ENCODE data around the gene PLN.

The PLN gene

DNA sequence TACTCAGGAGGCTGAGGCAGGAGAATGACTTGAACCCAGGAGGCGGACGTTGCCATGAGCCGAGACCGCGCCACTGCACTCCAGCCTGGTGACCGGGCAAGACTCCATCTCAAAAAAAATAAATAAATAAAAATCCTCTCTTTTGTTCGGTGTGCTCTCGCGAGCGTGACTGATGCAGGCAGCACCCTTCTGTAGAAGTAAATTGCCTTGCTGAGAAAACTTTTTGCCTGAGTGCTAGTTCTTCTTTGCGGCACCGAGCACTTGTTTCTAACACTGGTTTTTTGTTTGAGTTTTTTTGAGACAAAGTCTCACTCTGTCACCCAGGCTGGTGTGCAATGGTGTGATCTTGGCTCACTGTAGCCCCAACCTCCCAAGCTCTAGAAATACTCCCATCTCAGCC lies 30.5 kb downstream of the PLN start:
- DNase-seq (ENCODE audit: low read depth in 1 of 2, low spot score in 1 of 2) = no peak

DNA sequence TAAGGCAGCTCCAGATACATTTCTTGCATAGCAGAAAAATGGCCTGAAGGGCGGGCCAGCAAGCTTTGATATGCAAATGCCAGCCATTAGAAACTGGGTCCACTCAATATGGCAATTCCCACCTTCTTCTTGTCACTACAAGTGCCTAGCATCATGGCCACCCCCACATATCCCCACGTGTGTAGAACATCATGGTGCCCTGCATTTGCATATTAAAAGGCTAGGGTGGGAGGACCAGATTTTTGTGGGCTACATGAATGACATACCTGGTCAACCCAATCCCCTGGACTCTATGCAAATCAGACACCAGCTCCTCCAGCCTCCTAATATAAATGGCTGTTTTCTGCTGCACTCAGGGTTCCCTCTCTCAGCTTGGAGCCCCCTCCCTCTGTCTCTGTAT lies 31.7 kb downstream of the PLN start:
- DNase-seq (ENCODE audit: low read depth in 1 of 2, low spot score in 1 of 2) = no peak

DNA sequence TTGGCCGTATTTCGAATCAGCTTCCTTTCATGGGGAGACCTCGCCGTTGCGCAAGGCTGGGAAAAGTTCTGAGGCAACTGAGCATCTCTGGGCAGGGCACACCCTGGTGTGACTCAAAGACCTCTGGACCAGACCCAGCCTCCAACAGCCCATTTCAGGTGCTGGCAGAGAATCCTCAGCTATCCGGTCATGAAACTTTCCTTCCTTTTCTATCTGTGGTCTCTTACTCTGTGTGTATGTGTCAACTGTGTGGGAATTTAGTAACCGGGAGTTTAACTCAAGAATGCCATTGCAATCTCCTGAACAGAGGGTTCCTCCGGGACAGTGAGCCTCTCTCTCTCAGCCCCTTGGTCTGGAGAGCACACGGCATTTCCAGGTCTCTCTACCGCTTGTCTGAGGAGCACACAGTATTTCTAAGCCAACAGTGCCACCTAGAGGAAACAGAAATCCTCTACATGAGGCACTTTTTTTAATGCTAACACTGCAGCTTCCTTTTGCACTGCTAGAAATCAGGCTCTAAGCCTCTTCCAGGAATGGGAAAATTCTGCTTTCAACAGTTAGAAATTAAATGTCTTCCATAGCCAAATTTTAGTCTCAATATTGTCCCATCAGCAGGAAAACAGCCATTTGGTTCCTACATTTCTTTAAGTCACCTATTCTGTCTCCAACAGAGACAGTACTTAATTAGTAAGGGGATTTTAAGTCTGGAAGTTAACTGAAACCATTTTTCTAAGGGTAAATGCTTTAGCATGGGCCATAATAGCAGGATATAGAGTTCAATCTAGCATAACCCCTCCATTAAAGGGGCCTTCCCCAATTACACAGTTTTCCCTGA lies 32.7 kb downstream of the PLN start:
- no peak for DNase-seq (ENCODE audit: low read depth in 1 of 2, low spot score in 1 of 2)

DNA sequence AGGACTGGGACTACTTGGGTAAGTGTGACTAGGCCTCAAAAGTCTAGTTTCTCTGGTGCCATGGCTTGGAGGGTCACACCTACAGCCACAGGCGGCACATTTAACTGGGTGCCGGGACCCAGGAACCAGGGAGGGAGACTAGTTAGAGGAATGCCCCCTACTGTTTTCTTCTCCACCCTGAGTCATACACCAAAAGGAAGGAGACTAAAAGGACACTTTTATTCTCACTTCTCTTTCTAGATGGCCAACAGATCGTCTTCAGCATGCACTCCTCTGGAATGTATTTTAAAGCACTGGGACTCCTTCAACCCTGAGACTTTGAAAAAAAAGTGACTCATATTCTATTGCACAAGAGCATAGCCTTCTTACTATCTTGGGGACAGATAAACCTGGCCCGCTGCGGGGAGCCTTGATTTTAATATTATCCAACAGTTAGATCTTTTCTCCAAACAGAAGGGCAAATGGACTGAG lies 33.4 kb downstream of the PLN start:
- DNase-seq (ENCODE audit: low read depth in 1 of 2, low spot score in 1 of 2) = no peak

DNA sequence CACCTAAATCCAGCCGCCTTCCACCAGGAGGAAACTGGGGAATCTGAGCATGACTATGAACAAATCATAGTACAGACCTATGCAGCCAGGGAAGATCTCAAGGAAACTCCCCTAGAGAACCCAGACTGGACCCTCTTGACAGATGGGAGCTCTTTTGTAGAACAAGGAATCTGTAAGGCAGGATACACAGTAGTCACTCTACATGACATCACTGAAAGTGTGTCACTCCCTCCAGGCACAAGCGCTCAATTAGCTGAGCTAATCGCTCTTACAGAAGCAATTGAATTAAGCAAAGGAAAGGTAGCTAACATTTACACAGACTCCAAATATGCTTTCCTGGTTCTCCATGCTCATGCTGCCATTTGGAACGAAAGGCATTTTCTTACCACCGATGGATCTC lies 36.8 kb downstream of the PLN start:
- no peak for DNase-seq (ENCODE audit: low read depth in 1 of 2, low spot score in 1 of 2)

DNA sequence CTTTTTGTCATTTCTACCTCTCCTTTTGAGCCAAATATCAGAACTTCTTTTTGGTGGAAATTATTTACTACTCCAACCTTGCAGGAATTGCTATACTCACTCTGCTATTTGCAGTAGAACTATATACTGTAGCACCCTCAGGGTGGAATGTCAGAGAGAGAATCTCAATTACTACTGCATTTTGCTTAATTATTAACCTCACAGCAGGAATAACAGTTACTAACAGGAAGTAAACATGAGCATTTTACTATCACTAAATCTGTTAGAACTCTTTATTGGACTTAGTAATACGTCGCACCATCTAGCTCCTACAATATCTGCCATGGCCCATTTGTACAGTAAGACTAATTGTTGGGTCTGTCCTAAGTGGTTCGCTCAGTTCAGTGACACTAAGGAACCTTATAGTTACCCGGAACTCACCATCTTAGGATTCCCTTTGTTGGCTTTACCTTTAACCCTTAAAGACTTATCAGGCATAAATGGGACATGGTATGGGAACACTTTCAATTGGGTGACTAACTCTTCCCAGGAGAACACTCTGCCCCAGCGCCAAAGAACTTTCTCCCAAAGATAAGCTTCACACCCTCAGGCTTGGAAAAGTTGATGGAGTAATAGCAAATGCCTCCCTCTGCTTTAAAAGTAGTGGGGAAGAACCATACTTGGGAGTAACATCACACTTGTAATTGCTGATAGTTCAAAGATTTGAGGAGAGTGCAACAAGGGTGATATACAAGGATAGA lies 38.8 kb downstream of the PLN start:
- no peak for DNase-seq (ENCODE audit: low read depth in 1 of 2, low spot score in 1 of 2)

DNA sequence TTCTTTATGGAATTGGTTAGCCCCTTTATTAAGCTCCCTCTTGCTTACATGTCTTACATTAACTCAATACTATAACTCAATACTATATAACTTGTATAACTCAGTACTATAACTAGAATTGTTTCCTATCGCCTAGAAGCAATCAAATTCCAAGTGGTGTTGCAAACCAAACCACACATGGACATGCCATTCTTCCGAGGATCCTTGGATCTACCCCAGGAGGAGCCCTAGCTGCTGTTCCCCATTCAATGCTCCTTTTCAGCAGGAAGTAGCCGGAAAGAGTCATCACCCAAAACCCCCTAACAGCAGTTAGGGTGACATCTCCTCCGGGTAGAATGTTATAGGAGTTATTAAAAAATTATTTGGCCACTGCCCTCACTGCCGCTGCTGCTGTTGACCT lies 40.5 kb downstream of the PLN start:
- DNase-seq (ENCODE audit: low read depth in 1 of 2, low spot score in 1 of 2) = no peak

DNA sequence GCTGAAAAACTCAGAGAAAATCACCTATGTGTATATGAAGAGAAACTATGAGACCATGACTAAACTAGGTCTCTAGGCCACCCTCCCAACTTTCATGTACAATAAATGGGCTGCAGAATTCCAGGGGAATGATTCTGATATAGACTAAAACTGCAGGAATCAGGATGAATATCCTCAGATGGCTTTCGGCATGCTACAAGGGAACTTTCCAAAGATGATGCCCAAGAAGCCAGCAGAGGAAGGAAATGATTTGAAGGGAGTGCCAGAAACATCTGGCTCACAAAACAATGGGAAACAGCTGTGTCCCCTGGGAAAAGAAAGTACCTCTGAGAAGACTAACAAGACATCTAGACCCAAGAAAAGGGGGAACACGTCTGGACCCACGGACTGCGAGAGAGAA lies 41.1 kb downstream of the PLN start:
- DNase-seq (ENCODE audit: low read depth in 1 of 2, low spot score in 1 of 2) = no peak

DNA sequence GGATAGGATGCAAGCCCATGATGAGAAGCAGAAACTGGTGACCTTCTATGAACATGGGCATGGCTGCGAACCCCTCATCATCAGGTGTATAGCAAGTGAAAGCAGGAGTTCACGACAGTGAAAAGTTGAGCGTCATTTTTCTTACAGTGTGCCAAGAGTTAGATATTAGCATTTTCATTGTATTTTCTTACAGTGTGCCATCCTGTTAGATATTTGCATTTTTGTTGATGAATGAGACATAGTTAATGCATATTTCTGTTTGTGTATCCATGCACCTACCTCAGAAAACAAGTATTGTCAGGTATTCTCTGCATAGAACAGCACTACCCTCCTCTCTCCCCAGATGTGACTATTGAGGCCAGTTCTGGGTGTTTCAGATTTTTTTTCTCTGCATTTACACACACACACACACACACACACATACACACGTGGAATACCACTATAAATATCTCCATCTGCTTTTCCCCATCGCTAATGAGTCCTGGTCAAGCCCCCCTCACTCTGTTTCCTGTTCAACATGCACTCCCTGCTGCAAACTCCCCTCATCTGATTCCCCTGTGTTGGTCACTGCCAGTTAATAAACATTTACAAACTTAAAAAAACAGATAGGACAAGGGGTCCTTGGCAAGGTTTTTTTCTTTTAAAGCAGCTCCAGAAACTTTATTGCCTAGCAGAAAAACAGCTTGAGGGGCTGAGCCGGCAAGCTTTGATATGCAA lies 41.7 kb downstream of the PLN start:
- no peak for DNase-seq (ENCODE audit: low read depth in 1 of 2, low spot score in 1 of 2)

DNA sequence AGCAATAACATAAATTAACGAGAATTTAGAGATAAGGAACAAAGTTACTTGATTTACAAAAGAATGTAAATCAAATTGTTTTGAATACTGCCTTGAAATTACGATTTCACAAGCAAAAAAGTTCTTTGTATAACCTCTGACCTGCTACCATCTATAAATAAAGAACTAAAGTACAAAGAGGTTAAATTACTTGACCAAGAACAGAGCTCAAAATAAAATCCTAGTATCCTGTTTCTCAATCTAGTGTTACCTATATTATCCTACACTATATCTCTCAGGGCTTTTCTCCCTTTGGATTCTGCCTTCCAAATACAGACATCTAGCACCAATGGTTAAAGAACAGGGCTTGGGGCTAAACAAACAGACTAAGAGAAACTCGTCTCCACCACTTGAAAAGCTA lies 43.8 kb downstream of the PLN start:
- no peak for DNase-seq (ENCODE audit: low read depth in 1 of 2, low spot score in 1 of 2)

DNA sequence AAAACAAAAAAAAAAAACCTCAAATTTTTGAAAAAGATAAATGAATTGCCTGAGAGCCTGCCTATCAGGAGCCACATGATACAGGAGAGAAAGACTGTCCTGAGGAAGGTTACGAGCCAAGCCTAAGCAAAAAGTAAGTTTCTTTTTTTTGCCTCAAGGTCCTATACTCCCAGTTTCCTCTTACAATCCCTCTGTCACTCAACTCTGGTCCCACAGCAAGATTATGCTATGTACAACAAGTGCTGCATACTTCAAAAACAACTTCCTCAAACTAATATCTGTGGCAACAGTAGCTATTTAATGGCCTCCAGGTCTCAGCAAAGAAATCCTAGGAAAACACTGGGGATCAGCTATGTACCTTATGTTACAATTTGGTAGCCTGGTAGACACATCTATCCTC lies 46.8 kb downstream of the PLN start:
- no peak for DNase-seq (ENCODE audit: low read depth in 1 of 2, low spot score in 1 of 2)

DNA sequence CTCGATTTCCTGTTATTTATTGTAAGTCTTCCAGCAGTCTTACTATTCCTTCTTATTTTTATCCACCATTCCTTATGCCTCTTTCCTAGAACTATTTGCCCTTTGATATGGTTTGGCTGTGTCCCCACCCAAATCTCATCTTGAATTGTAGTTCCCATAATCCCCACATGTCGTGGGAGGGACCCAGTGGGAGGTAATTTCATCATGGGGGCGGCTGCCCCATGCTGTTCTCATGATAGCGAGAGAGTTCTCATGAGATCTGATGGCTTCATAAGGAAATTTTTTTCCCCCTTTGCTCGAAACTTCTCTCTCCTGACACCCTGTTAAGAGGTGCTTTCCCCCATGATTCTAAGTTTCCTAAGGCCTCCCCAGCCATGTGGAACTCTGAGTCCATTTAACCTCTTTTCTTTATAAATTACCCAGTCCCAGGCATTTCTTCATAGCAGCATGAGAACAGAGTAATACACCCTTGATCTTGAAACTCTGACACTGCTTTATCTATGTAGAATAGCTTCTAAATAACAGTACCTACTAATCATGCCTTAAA lies 48.8 kb downstream of the PLN start:
- DNase-seq (ENCODE audit: low read depth in 1 of 2, low spot score in 1 of 2) = no peak

DNA sequence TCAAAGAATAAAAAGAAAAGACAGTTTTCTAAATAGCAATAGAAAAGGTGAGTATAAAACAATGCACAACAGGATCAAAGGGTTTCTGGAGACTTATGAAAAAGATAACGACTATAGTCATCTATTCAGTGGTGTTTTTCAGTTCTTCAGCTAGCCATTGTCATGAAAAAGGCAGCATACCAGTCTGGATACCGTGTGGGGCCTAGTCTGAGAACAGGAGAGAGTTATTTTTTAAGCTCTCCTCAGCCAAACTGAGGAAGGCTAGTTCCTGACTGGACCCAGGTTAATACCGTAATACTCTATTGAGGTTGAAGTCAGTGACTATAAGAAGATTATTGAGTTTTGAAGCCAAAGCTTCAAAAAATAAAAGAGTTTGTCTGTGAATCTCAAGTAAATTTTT lies 49.5 kb downstream of the PLN start:
- DNase-seq (ENCODE audit: low read depth in 1 of 2, low spot score in 1 of 2) = no peak

DNA sequence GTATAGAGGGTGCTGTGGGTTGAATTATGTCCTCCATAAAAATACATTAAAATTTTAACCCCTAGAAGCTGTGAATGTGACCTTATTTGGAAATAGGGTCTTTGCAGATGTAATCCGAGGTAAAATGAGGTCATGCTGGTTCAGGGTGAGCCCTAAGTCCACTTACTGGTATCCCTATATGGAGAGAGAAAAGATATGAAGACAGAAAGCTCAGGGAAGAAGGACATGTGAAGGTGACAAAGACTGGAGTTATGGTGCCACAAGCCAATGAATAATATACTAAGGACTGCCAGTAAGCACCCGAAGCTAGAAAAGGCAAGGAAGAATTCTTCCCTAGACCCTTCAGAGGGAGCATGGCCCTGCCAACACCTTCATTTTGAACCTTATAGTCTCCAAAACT lies 50.2 kb downstream of the PLN start:
- no peak for DNase-seq (ENCODE audit: low read depth in 1 of 2, low spot score in 1 of 2)

DNA sequence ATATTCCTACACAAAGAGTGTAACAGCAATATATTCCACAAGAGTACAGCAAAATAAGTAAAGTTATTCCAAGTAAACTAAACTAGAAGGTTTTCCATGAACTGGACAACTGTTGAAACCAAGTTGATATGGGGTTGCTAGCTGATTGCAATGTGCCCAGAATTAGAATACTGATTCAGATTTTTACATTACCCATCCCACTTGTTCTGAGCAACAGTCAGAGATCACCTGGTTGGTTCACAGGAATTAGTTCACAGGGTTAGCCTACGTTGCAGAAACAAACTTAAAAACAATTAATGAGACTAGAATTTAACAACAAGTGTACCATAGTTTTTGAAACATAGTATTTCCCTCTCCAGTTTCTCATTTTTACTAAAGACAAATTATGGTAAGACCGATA lies 54.2 kb downstream of the PLN start:
- DNase-seq (ENCODE audit: low read depth in 1 of 2, low spot score in 1 of 2) = no peak

DNA sequence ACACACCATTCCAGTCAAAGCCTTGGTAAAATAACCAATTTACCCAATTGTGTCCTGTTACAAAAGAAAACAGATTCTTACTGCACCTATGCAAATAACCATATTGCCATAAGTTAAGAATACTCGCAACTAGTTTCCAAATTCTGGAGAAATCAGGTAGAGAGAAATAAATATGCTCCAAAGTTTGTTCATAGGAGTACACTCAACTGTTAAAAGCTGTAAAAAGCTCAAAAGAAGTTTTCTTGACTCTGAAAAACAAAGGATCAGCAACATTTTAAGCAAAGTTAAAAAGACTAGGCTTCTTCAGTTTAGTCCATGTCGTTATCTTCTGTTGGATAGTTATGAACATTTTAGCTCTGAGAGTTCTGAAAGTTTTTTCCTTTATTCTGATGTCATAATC lies 55.3 kb downstream of the PLN start:
- no peak for DNase-seq (ENCODE audit: low read depth in 1 of 2, low spot score in 1 of 2)

DNA sequence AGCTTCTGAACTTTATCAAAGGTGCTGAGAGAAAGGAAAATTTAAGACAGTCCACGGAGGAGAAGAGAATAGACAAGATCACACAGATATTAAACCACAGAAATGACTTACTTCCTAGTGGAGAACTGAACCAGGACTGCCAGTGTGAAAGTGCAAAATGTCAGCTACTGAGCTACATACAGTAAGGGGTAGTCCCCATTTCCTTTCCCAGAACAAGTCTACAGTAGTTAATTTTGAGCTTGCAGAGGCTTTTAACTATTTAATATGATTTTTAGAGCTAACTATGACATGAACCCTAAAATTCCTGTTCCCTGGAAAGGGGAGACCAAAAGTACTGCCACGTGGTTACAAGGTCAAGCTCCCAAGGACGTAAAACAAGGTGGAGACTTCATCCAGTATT lies 58.2 kb downstream of the PLN start:
- DNase-seq (ENCODE audit: low read depth in 1 of 2, low spot score in 1 of 2) = no peak

DNA sequence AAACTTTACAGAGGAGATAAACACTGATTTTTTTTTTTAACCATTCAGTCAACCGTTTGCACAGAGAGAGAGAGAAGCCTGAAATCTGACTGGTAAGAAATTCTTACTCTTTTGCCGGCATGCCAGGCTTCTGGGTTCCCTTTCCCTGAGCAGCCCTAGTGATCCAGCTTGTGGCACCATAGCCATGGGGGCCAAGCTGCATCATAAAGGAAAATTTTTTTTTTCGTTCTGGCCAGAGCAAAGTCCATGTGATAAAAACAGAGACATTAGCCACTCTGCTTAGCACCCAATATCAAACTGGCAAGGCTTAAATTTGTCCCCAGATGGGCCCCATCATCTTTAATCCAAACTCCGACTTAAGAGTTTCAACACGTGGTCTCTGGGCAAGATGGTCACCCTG lies 58.8 kb downstream of the PLN start:
- DNase-seq (ENCODE audit: low read depth in 1 of 2, low spot score in 1 of 2) = no peak
